ENCODE measurements around the gene COMT.
"Not testable (repeated sequence)": the region's sequence is repeated elsewhere in the genome, so short reads cannot be mapped to it uniquely, and the experiment has no call there.

Gene COMT

GRCh38 chr22:19941365-19942082 lies at the start of gene COMT, which contains the start of gene TXNRD2:
COMT (plus strand) TSS chr22:19941772; CDS start chr22:19962527, 20,755 bp downstream.
TXNRD2 (minus strand) TSS chr22:19941818; CDS start chr22:19941803, 15 bp downstream.
- no peak for DNase-seq (ENCODE audit: low read depth)

- no peak for DNase-seq (ENCODE audit: low read depth)
Observed at GRCh38 chr22:19892257-19892879, 49.2 kb upstream of the COMT start.

GRCh38 chr22:19892925-19893324 lies 48.6 kb upstream of the COMT start:
- DNase-seq (ENCODE audit: low read depth): no peak

GRCh38 chr22:19893363-19893762 lies 48.2 kb upstream of the COMT start:
- no peak for DNase-seq (ENCODE audit: low read depth)

- no peak for DNase-seq (ENCODE audit: low read depth)
Observed at GRCh38 chr22:19895160-19895849, 46.3 kb upstream of the COMT start.

GRCh38 chr22:19896665-19897355 lies 44.8 kb upstream of the COMT start:
- DNase-seq (ENCODE audit: low read depth): no peak

GRCh38 chr22:19897726-19898125 lies 43.8 kb upstream of the COMT start:
- DNase-seq (ENCODE audit: low read depth): no peak

GRCh38 chr22:19898145-19898544 lies 43.4 kb upstream of the COMT start:
- no peak for DNase-seq (ENCODE audit: low read depth)

GRCh38 chr22:19898831-19899567 lies 42.6 kb upstream of the COMT start:
- no peak for DNase-seq (ENCODE audit: low read depth)

- DNase-seq (ENCODE audit: low read depth): no peak
Observed at GRCh38 chr22:19900707-19901436, 40.7 kb upstream of the COMT start.

- DNase-seq (ENCODE audit: low read depth): no peak
Observed at GRCh38 chr22:19901577-19902244, 39.9 kb upstream of the COMT start.

- DNase-seq (ENCODE audit: low read depth): no peak
Observed at GRCh38 chr22:19902245-19902715, 39.3 kb upstream of the COMT start.

- DNase-seq (ENCODE audit: low read depth): no peak
Observed at GRCh38 chr22:19903031-19903430, 38.5 kb upstream of the COMT start.

GRCh38 chr22:19903513-19903912 lies 38.1 kb upstream of the COMT start:
- no peak for DNase-seq (ENCODE audit: low read depth)

GRCh38 chr22:19904174-19904856 lies 37.3 kb upstream of the COMT start:
- no peak for DNase-seq (ENCODE audit: low read depth)

GRCh38 chr22:19904935-19905334 lies 36.6 kb upstream of the COMT start:
- no peak for DNase-seq (ENCODE audit: low read depth)

GRCh38 chr22:19905347-19906276 lies 36.0 kb upstream of the COMT start:
- DNase-seq (ENCODE audit: low read depth): no peak

GRCh38 chr22:19906864-19907263 lies 34.7 kb upstream of the COMT start:
- DNase-seq (ENCODE audit: low read depth): not testable (repeated sequence)

- DNase-seq (ENCODE audit: low read depth): not testable (repeated sequence)
Observed at GRCh38 chr22:19907902-19908301, 33.7 kb upstream of the COMT start.
